Embryonic facial prominence (tissue), 1 donor: ENCODE measurements around the gene NOXA1.
"Not testable (repeated sequence)": the region's sequence is repeated elsewhere in the genome, so short reads cannot be mapped to it uniquely, and the experiment has no call there.

Source experiments
- DNase-seq: peaks from one replicate; pipeline ENCODE4 v3.0.0-alpha.2; 2016; ENCODE audit errors: extremely low spot score

Gene NOXA1, protein sequence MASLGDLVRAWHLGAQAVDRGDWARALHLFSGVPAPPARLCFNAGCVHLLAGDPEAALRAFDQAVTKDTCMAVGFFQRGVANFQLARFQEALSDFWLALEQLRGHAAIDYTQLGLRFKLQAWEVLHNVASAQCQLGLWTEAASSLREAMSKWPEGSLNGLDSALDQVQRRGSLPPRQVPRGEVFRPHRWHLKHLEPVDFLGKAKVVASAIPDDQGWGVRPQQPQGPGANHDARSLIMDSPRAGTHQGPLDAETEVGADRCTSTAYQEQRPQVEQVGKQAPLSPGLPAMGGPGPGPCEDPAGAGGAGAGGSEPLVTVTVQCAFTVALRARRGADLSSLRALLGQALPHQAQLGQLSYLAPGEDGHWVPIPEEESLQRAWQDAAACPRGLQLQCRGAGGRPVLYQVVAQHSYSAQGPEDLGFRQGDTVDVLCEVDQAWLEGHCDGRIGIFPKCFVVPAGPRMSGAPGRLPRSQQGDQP

DNA sequence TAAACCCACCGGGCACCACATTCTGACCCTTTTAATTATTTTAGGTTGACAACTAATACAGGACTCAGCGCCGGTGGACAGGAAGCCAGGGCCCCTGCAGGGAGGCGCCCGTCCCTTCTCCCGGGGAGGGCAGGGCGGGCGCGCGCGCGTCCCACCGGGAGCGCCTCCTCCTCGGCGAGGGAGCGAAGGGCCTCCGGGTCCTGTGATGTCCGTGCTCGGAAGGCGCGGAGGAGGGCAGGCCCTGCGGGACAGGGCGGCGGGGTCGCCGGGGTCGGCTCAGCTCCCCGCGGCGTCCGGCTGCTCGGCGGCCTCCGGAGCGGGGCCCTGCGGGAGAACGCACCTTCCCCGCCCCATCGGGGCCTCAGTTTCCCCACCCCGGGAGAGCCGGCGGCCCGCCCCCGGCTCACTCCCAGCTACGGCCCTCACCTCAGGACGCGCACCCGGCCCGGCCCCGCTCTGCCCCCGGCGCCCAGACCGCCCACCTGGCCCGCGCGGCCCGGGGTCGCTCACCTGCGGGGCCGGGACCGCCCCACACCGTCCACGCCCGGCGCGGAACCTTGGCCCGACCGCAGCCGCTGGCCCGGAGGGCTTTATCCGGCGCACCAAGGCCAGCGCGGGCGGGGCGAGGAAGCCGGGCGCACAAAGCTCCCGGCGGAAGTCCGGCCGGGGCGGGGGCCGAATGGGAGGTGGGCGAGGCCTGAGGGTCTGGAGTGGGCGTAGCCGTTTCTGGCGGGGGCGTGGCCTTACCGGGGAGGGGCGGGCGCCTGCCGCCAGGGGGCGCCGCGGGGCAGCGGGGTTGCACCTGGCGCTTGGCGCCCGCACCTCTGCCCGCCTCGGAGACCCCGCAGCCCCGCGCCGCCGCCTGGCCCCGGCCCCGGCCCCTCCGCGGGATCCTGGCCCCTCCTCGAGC is at the start of gene NOXA1, which contains the start of gene EXD3:
NOXA1 (plus strand) TSS at position 790 of the 910 bp plus-strand sequence. CDS start 137 bp downstream, outside the sequence.
EXD3 (minus strand) TSS at position 559 of the 910 bp plus-strand sequence. CDS start 27,805 bp downstream, outside the sequence.
- peak; percentile 65 for DNase-seq

DNA sequence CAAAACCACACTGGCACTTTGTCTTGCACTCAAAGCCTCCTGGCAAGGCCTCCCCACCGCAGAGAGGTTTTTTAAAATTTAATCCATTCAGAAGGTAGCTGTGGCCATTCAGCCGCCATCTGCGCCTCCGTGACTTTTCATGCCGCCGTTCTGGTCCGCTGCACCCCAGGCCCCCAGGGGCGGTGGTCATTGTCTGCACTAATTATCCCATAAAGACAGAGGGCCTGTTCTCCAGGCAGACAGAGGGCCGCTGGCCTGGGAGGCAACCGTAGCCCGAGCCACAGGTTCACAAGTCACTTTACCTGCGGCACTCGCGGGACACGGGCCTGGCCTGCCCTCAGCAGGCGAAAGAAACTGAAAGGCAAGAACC is 49.6 kb upstream of the NOXA1 start:
- DNase-seq, result no peak

GRCh38 chr9:137374131-137374845 is 48.9 kb upstream of the NOXA1 start:
- DNase-seq, result no peak

GRCh38 chr9:137375321-137376058 is 47.7 kb upstream of the NOXA1 start:
- DNase-seq, result no peak

DNA sequence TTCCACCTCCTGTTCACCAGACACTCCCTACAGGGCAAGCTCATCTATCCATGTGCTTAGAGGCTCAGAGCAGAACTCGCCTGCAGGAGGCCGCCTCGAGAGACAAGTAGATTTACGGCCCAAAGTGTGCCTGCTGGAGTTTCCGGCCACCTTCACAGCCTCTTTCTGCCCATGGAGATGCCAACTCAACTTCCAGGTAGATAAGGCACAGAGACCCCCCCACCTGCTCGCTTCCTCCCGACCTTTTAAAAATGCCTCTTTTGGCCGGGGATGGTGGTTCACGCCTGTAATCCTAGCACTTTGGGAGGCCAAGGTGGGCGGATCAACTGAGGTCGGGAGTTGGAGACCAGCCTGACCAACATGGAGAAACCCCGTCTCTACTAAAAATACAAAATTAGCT is 46.8 kb upstream of the NOXA1 start:
- DNase-seq, result no peak

DNA sequence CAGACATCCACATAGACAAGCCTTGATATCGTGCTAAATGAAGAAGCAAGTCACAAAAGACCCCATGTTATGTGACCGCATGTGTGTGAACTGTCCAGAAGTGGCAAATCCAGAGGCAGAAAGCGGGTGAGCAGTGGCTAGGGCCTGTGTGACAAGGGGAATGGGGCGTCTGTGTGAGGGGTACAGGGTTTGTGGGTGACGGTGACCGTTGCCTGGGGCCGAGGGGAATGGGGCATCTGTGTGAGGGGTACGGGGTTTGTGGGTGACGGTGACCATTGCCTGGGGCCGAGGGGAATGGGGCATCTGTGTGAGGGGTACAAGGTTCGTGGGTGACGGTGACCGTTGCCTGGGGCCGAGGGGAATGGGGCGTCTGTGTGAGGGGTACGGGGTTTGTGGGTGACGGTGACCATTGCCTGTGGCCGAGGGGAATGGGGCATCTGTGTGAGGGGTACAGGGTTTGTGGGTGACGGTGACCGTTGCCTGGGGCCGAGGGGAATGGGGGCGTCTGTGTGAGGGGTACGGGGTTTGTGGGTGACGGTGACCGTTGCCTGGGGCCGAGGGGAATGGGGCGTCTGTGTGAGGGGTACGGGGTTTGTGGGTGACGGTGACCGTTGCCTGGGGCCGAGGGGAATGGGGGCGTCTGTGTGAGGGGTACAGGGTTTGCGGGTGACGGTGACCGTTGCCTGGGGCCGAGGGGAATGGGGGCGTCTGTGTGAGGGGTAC is 44.3 kb upstream of the NOXA1 start:
- DNase-seq, result not testable (repeated sequence)

DNA sequence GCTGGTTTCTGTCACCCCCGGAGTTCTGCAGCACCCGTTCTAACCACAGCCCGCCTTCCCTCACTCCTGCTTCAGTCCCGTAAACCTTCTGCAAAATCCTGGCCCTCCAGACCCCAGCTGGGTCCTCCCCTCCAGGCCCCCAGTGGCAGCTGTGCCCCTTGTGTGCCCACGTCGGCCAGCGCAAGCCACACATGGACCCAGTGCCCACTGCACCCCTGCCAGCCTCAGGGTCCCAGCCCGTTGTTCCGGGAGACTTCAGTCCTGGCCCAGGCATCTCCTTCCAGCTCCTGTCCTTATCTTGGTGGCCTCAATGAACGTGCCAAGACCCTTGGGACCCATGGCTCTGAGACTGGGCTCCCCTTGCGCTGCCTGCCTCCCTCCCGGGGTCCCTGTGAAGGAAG is 43.4 kb upstream of the NOXA1 start:
- DNase-seq, result no peak

DNA sequence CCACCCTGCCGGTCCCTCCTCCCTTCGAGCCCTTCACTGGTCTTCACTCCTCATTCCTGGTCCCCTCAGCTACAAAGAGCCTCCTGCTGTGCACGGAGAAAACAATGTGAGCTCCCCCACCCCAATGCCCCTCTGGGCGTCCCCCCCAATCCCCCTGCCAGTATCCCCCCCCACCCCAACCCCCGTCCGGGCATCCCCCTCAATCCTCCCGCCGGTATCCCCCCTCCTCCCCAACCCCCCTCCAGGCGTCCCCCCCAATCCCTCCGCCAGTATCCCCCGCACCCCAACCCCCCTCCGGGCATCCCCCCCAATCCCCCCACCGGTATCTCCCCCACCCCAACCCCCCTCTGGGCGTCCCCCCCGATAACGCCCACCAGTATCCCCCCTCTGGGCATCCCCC is 43.0 kb upstream of the NOXA1 start:
- DNase-seq, result no peak

GRCh38 chr9:137380606-137381005 is 42.6 kb upstream of the NOXA1 start:
- DNase-seq, result no peak

DNA sequence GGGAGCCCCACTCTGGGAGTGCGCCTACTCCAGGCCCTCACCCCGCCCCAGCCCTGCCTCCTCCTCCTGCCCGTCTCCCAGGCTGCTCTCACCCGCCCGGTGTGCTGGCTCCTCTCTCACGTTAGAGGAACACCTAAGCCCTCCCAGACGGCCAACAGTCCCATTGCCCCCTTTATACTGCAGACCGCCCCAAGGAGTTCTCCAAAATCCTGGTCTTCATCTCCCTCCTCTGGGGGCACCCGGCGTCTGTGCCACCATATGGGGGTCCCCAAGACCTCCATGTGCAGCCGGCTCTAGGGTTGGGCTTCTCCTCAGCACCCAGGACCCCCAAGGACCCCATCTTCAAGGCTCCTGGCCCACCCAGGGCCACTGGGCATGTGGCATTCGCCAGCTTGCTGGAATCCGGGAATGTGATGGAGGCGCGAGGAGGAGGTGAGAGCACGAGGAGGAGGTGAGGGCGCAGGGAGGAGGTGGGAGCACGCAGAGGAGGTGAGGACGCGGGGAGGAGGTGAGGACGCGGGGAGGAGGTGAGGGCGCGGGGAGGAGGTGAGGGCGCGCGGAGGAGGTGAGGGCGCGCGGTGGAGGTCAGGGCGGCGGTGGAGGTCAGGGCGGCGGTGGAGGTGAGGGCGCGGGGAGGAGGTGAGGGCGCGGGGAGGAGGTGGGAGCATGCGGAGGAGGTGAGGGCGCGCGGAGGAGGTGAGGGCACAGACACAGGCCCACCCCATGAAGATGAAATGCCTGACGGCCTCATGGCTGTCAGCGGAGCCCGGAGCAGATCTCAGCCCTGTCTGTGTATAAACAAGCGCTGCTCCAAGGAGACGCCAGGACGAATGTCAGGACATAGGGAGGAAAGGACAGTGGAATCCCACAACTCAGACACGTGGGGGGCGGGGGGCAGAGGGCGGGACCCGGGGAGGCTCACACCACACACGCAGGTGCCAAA is 41.4 kb upstream of the NOXA1 start:
- DNase-seq, result no peak

DNA sequence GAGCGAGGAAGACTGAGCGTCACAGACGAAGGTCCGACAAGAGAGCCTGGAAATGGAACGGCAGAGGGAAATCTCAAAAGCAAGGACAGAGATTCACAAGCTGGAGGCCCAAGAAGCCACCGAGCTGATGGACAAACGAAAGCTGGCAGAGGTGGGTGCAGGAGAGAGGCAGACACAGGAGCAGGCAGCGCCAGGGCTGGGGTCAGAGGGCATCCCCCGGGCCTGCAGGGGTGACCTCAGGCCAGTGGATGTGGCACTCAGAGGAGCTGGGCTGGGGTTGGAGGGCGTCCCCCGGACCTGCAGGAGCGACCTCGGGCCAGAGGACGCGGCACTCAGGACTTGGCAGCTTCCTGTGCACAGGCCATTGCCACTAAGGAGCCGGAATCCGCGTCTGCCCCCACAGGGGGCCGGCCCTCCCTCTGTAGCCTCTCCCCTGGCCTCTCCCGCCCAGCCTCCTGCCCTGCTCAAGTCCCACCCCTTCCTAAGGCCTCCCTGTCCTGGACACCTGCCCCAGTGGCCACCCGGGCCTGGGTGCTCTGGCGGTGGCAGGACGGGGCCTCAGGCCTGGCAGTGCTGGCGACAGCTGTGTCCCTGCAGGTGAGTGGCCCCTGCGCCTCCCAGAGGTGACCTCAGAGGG is 40.6 kb upstream of the NOXA1 start:
- no peak for DNase-seq

DNA sequence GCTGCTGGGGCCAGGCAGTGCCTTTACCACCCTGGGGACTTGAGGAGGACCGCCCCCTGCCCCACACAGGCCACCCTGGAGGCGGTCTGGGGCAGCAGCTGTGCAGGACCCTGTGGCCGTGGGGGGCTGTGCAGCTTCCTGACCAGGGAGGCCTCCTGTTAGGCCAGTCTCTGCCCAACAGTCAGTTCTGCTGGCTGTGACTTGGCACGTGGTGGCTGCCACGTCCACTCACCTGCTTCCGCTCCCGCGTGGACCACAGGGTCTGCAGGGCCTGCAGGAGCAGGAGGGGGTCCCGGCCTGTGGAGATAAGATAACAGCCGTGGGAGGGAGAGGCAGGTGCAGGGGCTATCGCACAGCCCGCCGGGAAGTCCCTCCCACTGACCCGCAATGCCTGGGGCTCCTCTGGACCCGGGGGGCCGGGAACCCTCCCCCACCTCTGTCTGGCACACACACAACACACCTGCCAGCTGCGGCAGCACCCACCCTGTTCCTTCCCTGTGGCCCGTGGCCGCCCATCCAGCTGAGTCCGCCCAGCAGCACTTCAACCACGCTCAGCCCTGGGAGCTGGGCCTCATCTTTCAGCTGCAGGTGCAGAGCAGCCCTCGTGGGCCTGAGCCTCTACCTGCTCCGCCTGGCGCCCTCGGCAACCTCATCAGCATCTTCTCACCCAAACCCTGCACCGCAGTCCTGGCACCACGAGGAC is 40.0 kb upstream of the NOXA1 start:
- no peak for DNase-seq

- no peak for DNase-seq
Observed at GRCh38 chr9:137383784-137384756, 39.1 kb upstream of the NOXA1 start.

GRCh38 chr9:137385061-137385655 is 38.0 kb upstream of the NOXA1 start:
- DNase-seq, result no peak

GRCh38 chr9:137386507-137387113 is 36.6 kb upstream of the NOXA1 start:
- not testable (repeated sequence) for DNase-seq
